NCI-H2107 treated with DMSO at 0.1 percent for 48 hours (cell line): ENCODE results near the gene CPO.

Experiments used
- DNase-seq: peaks from one replicate; lab custom pipeline; 2025; ENCODE audit not compliant: unreplicated experiment; lab: John Stamatoyannopoulos, UW

Gene CPO

DNA sequence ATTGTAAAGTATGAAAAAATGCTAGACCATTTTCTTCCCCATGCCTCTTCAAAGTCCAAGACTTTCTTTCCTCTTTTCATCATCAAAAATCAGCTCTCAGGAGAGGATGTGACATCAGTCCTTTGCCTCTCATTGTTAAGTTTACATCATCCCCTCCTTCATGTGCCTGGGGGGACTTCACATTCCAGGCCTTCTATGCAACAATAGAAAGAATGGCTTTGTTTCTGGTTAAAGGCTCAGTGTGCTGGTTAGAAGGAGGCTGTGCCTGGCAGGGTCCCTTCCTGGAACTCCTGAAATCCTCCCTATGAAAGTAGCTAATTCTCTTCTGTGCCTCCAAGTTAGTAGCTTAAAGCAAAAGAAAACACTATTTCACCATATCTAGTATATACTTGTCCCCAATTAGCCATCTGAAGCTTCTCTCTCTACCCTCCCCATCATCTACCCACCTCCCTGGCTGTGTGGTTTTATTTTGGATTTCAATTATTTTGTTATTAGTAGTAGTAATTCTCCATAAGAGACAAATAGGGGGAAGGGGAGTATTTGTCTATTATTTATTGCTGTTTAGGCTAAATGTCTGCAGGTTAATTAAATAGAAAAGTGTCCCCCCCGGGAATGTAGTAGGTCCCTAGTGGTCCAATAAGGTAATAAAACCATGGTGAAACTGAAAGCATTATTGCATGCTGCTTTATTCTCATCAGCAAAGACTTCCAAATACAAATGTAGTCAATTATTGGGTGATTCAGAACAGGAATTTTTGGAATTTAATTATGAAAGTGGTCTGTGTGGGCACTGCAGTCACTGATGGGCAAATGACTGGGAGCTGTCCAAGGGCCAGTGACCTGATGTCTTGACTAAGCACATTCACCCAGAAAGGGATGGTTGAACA is 69.0 kb downstream of the CPO start:
- no peak for DNase-seq

DNA sequence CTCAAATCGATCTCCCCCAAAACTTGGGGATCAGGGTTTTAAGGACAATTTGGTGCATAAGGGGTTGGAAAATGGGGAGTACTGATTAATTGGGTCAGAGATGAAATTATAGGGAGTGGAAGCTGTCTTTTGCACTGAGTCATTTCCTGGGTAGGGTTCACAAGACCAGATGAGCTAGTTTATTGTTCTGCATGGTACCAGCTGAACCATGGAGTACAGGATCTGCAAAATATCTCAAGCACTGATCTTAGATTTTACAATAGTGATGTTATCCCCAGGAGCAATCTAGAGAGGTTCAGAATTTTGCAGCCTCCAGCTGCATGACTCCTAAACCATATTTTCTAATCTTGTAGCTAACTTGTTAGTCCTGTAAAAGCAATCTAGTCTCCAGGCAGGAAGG is 73.1 kb downstream of the CPO start:
- no peak for DNase-seq

DNA sequence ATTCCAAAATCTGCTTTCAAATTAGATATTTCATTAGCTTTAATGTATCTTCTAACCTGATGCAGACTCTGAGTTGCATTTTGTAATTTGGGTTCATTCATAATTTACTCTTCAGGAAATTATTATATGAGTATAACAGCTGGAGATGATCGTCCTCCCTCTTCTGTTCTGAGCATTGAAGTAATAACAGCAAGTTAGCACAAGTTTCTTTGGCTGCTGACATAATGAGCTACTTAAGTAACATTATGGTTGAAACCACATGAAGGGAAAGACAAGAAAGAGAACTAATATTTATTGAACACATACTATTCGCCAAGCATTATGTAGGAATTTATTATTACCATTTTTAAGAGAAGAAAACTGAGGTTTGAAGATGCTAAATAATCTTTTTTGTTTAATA is 75.1 kb downstream of the CPO start:
- DNase-seq = no peak

DNA sequence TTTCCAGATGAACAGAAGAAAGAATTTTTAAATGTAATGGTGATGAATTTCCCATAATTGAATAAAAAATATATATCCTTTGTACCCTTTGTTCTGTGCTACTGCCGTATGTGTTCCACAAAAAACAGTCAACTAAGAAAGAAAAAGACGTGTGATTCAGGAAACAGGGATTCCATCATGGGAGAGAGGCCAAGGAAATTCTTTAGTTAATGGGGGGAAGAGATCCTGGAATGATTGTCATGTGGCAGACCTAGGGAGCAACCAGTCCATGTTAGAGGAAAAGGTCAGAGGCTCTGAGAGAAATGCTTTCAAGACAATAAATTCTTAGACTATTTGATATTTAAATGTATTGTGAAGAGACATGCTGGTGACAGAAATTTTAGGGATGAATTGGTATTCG is 76.6 kb downstream of the CPO start:
- no peak for DNase-seq
